ENCODE results near the gene TMEM240. TPM values are rescaled to one million over a fixed set of nuclear protein-coding genes. Genes with fewer than 3 reads are reported as not detected.
A peak's percentile ranks its signal among the peaks of the same experiment; 100 is the strongest.
"Not testable (repeated sequence)": the region's sequence is repeated elsewhere in the genome, so short reads cannot be mapped to it uniquely, and the experiment has no call there.

TMEM240 gene
- total RNA-seq, 1 donor from 2014 or later = 0.53 TPM

GRCh38 chr1:1504777-1505365, 35.6 kb downstream of the TMEM240 start:
- not testable (repeated sequence) for H3K36me3 ChIP-seq (ENCODE audit: control insufficient read depth, insufficient read depth, low read length); H3K4me3 ChIP-seq (ENCODE audit: low read depth, low read length); H3K27me3 ChIP-seq (ENCODE audit: control insufficient read depth, insufficient read depth, low read length); FAIRE-seq
- DNase-seq (ENCODE audit: low read depth) = peak; percentile 58
- peak; percentile 72 for TF ChIP-seq CTCF (IDR thresholded peaks at IDR 0.05; ENCODE audit: insufficient read depth, low read length, severe bottlenecking)

- not testable (repeated sequence) for DNase-seq (ENCODE audit: low read depth); FAIRE-seq; H3K4me3 ChIP-seq (ENCODE audit: low read depth, low read length); H3K27me3 ChIP-seq (ENCODE audit: control insufficient read depth, insufficient read depth, low read length)
- H3K36me3 ChIP-seq (ENCODE audit: control insufficient read depth, insufficient read depth, low read length) = peaks cover 14% of the 10 kb centered on the region
These were observed 44.9 kb downstream of the TMEM240 start for GRCh38 chr1:1495461-1495975.

GRCh38 chr1:1494311-1494710, 46.1 kb downstream of the TMEM240 start:
- not testable (repeated sequence) for H3K27me3 ChIP-seq (ENCODE audit: control insufficient read depth, insufficient read depth, low read length); DNase-seq (ENCODE audit: low read depth); H3K4me3 ChIP-seq (ENCODE audit: low read depth, low read length); FAIRE-seq
- H3K36me3 ChIP-seq (ENCODE audit: control insufficient read depth, insufficient read depth, low read length) = peaks cover 22% of the 10 kb centered on the region

GRCh38 chr1:1491601-1492000, 48.8 kb downstream of the TMEM240 start:
- no peak for TF ChIP-seq CTCF (IDR thresholded peaks at IDR 0.05; ENCODE audit: insufficient read depth, low read length, severe bottlenecking)
- DNase-seq (ENCODE audit: low read depth) (no peak), FAIRE-seq (no peak)
- Histone ChIP-seq H3K27me3 (ENCODE audit: control insufficient read depth, insufficient read depth, low read length) (no peaks in the 10 kb centered on the region), H3K36me3 (ENCODE audit: control insufficient read depth, insufficient read depth, low read length) (peaks cover 33% of the 10 kb centered on the region), H3K4me3 (ENCODE audit: low read depth, low read length) (no peak overlapping the region)

GRCh38 chr1:1490633-1491230, 49.7 kb downstream of the TMEM240 start:
- FAIRE-seq = no peak
- Histone ChIP-seq H3K4me3 (ENCODE audit: low read depth, low read length) (no peak overlapping the region), H3K36me3 (ENCODE audit: control insufficient read depth, insufficient read depth, low read length) (peaks cover 32% of the 10 kb centered on the region), H3K27me3 (ENCODE audit: control insufficient read depth, insufficient read depth, low read length) (no peaks in the 10 kb centered on the region)
- TF ChIP-seq CTCF (IDR thresholded peaks at IDR 0.05; ENCODE audit: insufficient read depth, low read length, severe bottlenecking) = no peak
- no peak for DNase-seq (ENCODE audit: low read depth)

GRCh38 chr1:1489861-1490260, 50.6 kb downstream of the TMEM240 start:
- no peak for DNase-seq (ENCODE audit: low read depth)
- Histone ChIP-seq H3K36me3 (ENCODE audit: control insufficient read depth, insufficient read depth, low read length) (peaks cover 33% of the 10 kb centered on the region), H3K27me3 (ENCODE audit: control insufficient read depth, insufficient read depth, low read length) (no peaks in the 10 kb centered on the region), H3K4me3 (ENCODE audit: low read depth, low read length) (no peak overlapping the region)
- no peak for FAIRE-seq
- no peak for TF ChIP-seq CTCF (IDR thresholded peaks at IDR 0.05; ENCODE audit: insufficient read depth, low read length, severe bottlenecking)

- no peaks in the 10 kb centered on the region for H3K27me3 ChIP-seq (ENCODE audit: control insufficient read depth, insufficient read depth, low read length)
- FAIRE-seq = no peak
- H3K4me3 ChIP-seq (ENCODE audit: low read depth, low read length) = no peak overlapping the region
- no peak for TF ChIP-seq CTCF (IDR thresholded peaks at IDR 0.05; ENCODE audit: insufficient read depth, low read length, severe bottlenecking)
- no peak for DNase-seq (ENCODE audit: low read depth)
- H3K36me3 ChIP-seq (ENCODE audit: control insufficient read depth, insufficient read depth, low read length) = peaks cover 33% of the 10 kb centered on the region
These were observed 51.2 kb downstream of the TMEM240 start for GRCh38 chr1:1489231-1489630.

Measured in bronchial epithelial cell (primary cell).